Measurements from ENCODE around the gene MRPL20. TPM values are rescaled to one million over a fixed set of nuclear protein-coding genes. Genes with fewer than 3 reads are reported as not detected.
"Not testable (repeated sequence)": the region's sequence is repeated elsewhere in the genome, so short reads cannot be mapped to it uniquely, and the experiment has no call there.

Gene MRPL20
- total RNA-seq, 1 donor from 2014 or later, result 52.9 TPM

DNA sequence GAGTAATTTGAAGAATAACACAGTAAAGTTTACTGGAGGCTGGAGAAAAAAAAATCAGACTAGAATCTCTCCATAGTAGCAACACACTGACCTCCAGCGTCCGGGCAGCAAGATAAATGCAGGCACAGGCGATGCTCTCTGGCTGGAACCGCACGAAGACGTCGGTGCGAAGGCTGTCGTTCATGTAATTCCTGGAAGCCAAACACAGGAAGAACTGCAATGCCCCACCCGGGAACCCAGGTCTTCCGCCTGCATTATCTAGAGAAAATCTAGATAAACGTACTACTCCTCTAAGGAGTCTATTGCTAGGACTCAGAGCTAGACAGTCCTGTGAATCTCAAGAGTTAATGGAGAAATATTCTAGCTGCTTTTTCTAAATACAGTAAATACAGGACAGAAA is 16.4 kb downstream of the MRPL20 start:
- ATAC-seq (no peak), DNase-seq (ENCODE audit: low spot score) (no peak)

DNA sequence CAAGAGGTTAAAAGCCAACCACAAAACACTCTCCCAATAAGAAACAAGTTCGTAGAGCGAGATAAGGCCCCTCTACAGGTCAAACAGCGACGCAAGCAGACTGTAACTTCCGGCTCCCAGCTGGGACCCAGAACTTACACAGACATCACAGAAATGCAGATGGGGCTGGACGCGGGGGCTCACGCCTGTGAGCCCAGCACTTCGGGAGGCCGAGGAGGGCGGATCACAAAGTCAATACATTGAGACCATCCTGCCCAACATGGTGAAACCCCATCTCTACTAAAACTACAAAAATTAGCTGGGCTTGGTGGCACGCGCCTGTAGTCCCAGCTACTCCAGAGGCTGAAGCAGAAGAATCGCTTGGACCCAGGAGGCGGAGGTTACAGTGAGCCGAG is 19.0 kb downstream of the MRPL20 start:
- ATAC-seq, result no peak
- DNase-seq (ENCODE audit: low spot score), result no peak

DNA sequence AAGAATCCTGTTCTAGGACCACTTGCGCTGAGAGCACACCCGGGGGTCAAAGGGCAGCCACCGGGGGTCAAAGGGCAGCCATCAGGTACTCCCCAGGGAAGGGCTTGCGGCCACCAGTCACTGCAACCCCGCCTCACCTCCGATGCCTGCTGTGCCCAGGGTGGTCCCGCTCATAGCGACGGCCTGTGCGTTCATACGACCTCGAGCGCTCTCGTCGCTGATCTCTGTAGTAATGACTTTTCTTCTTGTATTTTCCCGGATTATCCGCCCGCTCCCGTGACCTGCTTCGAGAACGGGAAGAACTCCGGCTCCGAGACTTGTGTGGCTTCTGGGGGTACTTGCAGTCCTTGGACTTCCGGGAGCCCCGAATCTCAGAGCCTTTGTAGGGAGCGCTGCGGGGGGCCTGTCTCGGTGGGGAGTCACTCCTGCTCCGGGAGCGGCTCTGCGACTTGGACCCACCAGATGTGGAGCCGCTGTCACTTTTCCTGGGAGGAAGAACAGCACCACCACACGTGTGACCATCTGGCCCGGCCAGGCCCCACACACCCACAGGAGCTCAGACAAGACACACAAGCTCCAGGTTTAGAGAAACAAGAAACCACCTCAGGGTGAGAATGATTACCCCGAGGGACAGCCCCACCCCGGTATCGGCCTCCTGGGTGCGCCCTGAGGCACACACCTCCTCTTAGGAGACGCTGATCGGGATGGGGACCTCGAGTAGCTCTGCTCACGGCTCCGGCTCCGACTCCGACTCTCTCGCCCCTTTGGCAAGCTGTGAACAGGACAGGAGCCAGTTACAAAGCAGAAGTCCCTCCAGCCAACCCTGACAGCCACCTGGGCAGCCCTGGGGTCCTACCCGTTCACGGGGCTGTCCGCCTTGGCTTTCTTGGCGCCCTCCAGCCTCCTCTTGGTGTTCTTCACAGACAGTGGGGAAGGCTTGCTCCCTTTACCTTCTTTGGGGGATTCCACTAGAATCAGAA is 19.7 kb downstream of the MRPL20 start:
- no peak for ATAC-seq
- no peak for DNase-seq (ENCODE audit: low spot score)

DNA sequence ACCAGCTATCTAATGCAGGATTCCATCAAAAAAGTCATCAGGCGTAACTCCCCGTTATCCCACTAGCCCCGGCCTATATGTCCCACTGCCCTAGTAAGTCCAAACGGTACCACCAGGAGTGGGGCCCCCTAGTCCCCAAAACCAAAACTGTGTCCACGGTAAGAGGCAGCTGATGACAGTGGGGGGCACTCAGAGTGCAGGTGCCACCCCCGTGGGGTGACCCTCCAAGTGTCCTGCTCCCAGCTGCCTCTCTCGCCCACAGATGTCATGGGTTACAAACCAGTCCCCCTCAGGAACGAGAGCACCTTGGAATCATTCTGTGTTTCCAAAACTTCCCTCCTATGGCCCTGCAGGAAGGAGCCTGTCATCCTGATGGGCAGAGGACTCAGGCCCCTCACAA is 21.2 kb downstream of the MRPL20 start:
- no peak for ATAC-seq

DNA sequence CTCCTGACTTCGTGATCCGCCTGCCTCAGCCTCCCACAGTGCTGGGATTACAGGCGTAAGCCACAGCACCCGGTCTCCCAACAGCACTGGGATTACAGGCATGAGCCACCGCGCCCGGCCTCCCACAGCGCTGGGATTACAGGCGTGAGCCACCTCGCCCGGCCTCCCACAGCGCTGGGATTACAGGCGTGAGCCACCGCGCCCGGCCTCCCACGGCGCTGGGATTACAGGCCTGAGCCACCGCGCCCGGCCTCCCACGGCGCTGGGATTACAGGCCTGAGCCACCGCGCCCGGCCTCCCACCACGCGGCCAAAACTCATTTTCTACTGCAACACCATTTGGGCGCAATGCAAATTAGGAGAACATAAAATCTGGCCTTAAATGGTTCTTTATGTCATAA is 21.8 kb downstream of the MRPL20 start:
- not testable (repeated sequence) for DNase-seq (ENCODE audit: low spot score); ATAC-seq

More for the DNA sequence above, 21.2 kb downstream of the MRPL20 start:
- DNase-seq (ENCODE audit: low spot score), result no peak

DNA sequence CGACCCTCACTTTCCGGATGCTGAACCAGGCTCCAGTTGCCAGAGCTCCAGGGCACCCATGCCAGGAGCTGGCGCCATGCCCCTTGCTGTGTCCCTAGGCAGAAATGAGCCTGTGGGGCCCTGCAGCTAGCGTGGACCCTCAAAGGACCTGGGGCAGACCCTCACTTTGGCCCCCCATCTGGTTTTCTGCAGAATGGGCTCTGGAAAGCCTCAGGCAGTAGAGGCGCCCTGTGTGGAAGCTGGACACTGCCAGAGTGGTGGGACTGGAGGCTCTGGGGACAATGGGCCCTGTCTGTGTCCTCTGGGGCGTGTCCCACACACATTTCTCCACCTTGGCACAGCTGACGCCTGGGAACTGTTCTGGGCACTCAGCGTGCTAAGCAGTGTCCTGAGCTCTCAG is 25.8 kb downstream of the MRPL20 start:
- DNase-seq (ENCODE audit: low spot score), result no peak
- ATAC-seq, result no peak

DNA sequence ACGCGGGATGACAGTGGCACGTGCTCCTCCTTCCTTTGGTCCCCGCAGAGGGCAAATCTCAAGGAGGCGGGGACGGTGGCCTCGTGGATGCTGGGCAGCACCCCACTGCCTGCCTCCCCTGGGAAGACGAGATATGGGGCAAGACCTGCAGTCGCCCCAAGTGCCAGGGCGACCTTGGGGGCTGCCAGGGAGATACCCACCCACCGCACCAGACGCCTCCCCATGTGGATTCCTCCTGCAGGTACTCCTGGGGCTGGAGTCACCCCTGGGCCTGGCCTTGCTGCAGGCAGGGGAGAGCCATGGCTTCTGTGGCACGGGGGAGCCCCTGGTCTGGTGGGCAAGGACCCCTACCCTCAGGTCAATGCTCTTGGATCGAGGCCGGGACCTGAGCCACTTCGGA is 26.2 kb downstream of the MRPL20 start:
- no peak for DNase-seq (ENCODE audit: low spot score)
- ATAC-seq, result no peak

DNA sequence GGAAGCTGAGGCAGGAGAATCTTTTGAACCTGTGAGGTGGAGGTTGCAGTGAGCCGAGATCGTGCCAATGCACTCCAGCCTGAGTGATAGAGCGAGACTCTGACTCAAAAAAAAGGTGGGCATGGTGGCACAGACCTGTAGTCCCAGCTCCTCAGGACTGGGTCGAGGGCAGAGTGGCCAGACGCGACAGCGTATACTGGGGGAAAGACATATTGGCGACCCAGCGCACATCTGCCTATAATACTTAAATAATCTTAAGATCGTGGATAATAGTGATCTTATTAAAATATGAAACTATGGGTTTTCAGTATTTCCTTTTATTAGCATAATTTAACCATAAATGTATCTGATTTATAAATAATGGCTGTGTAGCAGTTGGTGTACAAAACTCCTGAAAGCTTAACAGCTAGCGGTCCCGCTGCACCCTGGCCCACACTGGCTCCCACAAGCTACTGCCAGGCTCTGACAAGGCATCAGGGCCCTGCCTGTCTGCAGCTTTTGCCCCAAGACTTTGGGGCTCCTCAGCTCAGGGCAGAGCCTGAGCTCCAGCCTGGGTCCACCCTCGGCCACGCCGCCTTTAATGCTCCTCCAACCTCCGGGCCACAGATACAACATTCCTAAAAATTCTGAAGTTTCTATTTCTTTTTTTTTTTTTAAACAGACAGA is 29.4 kb downstream of the MRPL20 start:
- no peak for ATAC-seq

DNA sequence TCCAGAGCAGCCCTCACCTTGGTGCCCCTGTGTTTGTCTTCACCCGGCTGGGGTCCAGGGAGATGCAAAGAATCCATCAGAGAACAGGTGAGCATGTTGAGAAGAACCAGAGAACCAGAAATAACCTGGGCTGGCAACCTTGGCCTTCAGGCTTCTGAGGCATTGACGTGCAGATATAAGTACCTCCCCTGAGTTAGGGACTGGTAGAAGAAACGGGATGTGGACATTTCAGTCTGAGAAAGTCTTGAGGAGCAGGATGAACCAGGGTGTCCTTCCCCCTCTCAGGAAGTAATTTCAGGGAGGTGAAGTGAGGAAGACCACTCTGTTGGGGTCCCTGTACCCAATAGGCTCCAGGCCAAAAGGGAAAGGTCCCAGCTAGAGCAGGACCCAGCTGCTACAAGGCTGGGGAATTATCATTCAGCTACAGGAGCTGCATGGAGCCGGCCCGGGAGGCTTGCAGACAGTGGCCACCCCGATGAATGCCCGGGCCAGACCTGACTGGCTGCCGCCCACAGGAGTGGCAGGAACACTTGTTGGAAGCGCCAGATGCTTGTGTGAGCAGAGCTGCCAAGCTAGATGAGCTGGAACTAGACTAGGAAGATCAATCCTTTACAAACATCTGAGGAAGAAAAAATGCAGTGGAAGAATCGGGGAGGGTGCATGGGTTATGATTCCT is 30.4 kb downstream of the MRPL20 start:
- DNase-seq (ENCODE audit: low spot score), result no peak
- no peak for ATAC-seq

More for the DNA sequence above, 29.4 kb downstream of the MRPL20 start:
- no peak for DNase-seq (ENCODE audit: low spot score)

DNA sequence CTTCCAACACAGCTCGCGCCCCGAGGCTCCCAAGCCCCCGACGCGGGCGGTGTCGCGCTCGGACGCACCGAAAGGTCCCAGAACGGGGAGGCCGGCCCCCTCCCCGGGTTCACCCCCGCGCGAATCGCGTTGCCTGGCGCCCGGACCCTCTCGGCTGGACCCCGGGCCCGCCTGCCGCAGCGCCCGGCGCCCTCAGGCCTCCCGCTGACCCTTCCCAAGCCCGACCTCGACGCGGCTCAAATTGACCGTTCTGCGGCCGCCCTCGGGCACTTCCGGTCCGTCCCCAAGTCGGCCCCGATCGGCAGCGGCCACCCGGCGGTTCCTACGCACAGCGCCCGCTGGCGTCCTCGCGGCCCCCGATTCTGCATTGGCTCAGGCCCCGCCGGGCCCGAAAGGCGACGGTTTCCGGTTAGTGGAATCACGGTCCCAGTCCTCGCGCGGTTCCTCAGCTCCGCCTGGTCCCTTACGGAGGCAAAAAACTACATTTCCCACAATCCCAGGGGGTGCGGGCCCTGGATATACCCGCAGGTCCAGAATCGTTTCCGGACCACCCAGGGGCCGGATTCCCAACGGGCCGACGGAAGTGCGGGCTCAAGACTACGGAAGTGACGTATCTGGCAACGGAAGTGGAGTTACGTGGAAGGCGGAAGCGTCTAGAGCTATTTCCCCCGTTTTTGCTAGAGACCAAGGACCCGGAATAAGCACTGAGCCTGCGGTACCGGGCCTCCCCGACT is 32.0 kb downstream of the MRPL20 start, which contains the start of gene AURKAIP1:
Gene AURKAIP1, minus strand, starts transcription at position 279 of the 734 bp plus-strand sequence. CDS start 451 bp downstream, outside the sequence.
- peak; percentile 91 for ATAC-seq
- peak; percentile 99 for DNase-seq (ENCODE audit: low spot score)

DNA sequence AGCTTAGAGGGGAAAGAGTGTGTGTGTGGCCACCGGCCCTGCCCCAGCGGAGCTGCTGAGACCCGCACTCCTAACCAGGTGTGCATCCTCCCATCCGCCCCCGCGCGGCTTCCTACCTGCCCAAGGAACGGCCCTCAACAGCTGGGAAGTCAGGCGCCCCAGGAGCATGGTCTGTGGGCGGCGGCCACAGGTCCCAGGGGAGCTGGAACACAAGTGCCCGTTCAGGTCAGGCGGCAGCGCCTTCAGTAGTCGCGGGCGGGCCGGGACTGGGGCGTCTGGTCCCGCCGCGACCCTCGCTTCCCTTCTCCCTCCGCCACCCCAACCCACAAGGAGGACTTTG is 32.5 kb downstream of the MRPL20 start:
- ATAC-seq, result peak; percentile 3
- DNase-seq (ENCODE audit: low spot score), result no peak

DNA sequence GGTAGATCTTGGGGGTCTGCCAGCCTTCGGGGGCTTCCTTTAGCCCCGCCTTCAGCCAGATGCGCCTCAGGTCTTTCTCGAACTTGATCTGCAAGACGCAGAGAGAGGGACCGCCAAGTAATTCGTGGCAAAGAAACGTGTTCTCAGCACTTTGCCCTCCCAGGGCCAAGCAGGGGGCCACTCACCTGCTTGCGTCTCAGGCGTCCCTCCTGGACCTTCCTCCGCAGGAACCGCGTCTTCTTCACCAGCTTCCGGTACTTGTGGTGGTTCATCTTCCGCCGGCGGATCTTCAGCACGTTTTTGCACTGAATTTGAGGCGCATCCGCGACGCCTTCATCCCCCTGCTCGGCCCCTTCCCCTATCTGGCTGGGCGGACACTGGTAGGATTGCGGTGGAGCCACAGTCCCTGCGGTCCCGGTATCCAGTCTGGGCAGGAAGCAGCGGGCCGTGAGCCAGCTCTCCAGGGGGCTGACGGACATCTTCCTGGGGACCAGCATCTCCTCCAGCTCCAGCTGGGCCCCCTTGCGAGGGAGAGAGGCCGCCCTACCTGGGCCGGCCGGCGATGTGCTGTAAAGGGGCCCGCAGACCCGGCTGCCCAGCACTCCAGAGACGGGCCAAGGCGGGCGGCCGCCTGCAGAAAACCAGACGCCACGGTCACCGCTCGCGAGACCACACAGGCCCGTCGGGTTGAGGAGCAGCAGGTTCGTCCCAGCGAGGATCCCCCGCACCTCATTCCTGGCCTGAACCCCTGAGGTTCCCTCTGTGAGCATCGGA is 33.1 kb downstream of the MRPL20 start:
- DNase-seq (ENCODE audit: low spot score) (no peak), ATAC-seq (no peak)

DNA sequence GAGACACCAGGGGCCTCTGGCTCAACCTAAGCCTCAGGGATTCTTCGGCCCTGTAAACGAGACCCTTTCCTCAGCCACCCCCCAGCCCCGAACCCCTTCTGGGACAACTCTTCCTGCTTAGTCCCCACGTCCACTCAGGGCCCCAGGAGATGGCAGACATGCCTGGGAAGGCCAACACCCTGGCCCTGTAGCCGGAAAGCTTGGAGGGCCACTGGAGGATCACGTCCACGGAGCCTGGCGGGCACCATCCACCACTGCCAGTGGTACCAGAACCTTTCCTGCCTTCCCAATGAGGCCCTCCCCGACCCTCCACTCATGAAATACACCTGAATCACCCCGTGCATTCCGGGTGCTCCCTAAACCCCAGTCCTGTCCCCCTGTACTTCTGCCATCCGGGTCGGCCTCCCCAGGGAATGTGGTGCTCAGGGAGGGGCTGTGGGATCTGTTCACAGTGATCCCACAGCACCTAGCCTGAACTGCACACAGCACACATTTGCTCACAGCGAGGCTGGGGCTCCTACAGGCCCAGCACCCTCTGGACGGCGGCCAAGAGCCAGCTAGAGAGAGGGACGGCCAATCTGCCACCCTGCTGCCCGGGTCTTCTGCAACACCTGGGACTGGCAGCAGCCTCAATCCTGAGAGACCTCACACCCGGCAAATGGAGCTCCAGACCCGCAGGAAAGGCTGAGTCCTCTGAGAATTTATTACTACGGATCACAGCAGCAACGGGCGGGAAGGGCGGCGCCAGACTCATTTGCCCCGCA is 33.9 kb downstream of the MRPL20 start:
- no peak for ATAC-seq
- DNase-seq (ENCODE audit: low spot score), result no peak

DNA sequence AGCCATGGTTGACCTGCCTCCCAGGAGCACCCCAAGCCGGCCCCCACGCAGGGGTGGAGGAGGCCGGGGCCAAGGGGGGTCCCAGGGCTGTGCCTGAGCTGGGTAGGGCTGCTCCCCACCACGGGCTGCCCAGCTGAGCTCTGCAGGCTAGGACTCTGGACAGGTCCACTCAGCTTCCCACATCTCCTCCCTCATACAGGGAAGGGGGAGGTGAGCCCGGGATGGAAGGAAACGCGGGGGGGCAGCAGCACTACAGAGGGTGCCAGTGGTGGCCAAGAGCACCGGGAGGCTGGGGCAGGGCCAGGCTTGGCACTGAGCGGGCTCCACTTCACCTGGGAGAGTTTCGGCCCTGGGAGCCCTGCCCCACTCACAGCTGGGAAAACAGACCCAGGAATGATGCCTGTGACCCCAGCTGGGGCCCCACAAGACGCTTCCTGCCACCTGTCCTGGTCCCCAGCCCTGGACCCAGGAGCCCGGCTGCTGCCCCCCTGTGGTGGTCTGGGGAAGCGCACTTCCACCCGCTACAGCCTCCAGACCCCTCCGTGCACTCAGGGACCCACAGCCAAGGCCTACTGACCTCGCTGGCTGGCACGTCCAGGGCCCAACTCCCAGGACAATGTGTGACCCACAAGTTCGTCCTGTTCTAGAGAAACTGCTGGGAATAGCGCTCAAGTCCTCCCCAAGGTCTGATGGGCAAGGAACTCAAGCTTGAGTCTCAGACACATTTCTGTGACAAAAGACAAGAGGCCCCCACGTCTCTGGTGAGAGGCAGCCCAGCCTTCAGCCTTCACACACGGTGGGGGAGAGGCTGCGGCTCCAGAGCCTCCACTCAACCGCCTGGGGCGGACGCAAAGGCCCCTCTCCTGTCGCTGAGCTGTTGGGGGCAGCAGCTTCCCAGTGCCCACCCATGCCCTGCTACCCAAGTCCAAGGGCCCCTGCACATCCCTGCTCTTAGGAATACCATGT is 35.1 kb downstream of the MRPL20 start:
- DNase-seq (ENCODE audit: low spot score), result no peak

DNA sequence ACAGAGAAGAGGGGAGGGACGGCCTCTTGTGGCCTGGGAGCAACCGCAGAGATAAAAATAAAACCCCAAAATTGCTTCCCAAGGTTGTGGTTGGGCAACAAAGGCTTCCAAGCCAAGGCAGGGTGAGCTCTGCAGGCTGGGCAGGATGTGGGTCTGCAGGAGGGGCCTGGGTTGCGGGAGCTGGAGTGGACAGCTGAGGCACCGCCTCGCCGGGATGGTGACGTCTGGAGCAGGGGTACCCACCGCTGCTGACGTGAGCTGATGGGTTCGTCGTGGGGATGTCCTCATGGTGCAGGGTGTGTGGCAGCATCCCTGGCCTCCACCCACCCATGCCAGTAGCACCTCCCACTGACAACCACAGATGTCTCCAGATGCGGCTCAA is 35.7 kb downstream of the MRPL20 start:
- no peak for DNase-seq (ENCODE audit: low spot score)
- no peak for ATAC-seq

More for the DNA sequence above, 35.1 kb downstream of the MRPL20 start:
- ATAC-seq, result peak; percentile 52

DNA sequence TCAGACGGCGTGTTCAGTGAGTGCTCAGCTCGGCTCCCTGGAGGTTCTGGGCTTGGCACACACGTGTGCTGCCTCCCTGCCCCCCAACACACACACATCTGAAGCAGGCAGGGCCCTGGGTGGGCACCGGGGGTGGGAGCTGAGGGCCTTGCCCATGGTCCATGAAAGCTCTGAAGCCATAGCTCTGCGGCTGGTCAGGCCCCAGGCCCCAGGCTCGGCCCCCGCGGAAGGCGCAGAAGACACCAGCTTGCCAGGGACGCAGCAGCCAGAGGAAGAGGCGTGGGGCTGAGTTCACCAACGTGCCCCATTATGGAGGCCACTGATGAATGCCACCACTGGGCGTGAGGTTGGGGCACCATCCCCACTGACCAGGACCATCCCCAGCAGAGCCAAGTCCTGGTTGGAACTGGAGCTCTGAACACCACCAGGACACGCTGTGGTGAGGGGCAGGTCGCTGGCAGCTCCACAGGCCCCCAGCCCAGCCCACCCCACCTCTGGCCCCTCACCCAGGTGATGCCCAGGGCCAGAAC is 36.3 kb downstream of the MRPL20 start:
- ATAC-seq, result no peak
- DNase-seq (ENCODE audit: low spot score), result no peak

DNA sequence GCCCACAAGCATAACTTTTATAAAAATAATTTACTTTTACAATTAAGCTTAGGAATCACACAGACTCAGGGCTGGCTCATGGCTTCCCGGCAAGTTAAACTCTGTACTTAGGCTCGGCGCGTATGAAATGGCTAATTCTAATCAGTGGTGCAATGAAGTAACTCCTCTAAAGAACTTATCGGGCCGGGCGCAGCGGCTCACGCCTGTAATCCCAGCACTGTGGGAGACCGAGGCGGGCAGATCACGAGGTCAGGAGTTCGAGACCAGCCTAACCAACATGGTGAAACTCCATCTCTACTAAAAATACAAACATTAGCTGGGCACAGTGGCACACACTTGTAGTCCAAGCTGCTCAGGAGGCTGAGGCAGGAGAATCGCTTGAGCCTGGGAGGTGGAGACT is 37.0 kb downstream of the MRPL20 start:
- not testable (repeated sequence) for DNase-seq (ENCODE audit: low spot score)

DNA sequence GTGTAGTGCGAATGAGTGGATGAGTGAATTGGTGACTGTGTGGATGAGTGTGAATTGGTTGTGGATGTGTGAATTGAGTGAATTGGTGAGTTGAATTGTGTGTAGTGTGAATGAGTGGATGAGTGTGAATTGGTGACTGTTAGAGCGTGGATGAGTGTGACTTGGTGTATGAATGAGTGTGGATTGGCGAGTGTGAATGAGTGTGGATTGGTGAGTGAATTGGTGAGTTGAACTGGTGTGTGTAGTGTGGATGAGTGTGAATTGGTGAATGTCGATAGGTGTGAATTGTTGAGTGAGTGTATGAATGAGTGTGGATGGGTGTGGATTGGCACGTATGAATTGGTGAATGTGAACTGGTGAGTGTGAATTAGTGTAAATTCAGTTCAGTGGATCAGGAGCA is 39.8 kb downstream of the MRPL20 start:
- ATAC-seq (no peak), DNase-seq (ENCODE audit: low spot score) (no peak)

More for the DNA sequence above, 37.0 kb downstream of the MRPL20 start:
- ATAC-seq, result not testable (repeated sequence)
